ENCODE measurements around the gene DGKB.

DGKB gene

GRCh38 chr7:14258861-14259260 is 643.7 kb downstream of the DGKB start:
- no peak for DNase-seq

GRCh38 chr7:14258441-14258840 is 644.1 kb downstream of the DGKB start:
- DNase-seq = no peak

- no peak for DNase-seq
Measured at GRCh38 chr7:14252458-14252857, 650.1 kb downstream of the DGKB start.

- no peak for DNase-seq
Measured at GRCh38 chr7:14242175-14242574, 660.4 kb downstream of the DGKB start.

GRCh38 chr7:14236834-14237233 is 665.7 kb downstream of the DGKB start:
- DNase-seq = no peak

- no peak for DNase-seq
Measured at GRCh38 chr7:14235056-14235455, 667.5 kb downstream of the DGKB start.

- no peak for DNase-seq
Measured at GRCh38 chr7:14233868-14234369, 668.6 kb downstream of the DGKB start.

GRCh38 chr7:14233076-14233867 is 669.3 kb downstream of the DGKB start:
- no peak for DNase-seq

- no peak for DNase-seq
Measured at GRCh38 chr7:14229047-14229446, 673.5 kb downstream of the DGKB start.

- no peak for DNase-seq
Measured at GRCh38 chr7:14228341-14228740, 674.2 kb downstream of the DGKB start.

- no peak for DNase-seq
Measured at GRCh38 chr7:14226126-14226525, 676.4 kb downstream of the DGKB start.

- DNase-seq = no peak
Measured at GRCh38 chr7:14219125-14219524, 683.4 kb downstream of the DGKB start.

- no peak for DNase-seq
Measured at GRCh38 chr7:14218338-14218737, 684.2 kb downstream of the DGKB start.

GRCh38 chr7:14209896-14210484 is 692.6 kb downstream of the DGKB start:
- no peak for DNase-seq

- no peak for DNase-seq
Measured at GRCh38 chr7:14207711-14208110, 694.8 kb downstream of the DGKB start.

- no peak for DNase-seq
Measured at GRCh38 chr7:14207138-14207537, 695.4 kb downstream of the DGKB start.

- no peak for DNase-seq
Measured at GRCh38 chr7:14206121-14206520, 696.4 kb downstream of the DGKB start.

- DNase-seq = no peak
Measured at GRCh38 chr7:14201353-14201752, 701.2 kb downstream of the DGKB start.

- DNase-seq = no peak
Measured at GRCh38 chr7:14199336-14199735, 703.2 kb downstream of the DGKB start.

- DNase-seq = no peak
Measured at GRCh38 chr7:14197280-14197679, 705.3 kb downstream of the DGKB start.

GRCh38 chr7:14196555-14196954 is 706.0 kb downstream of the DGKB start:
- DNase-seq = no peak

GRCh38 chr7:14195871-14196270 is 706.7 kb downstream of the DGKB start:
- DNase-seq = no peak

GRCh38 chr7:14195079-14195478 is 707.5 kb downstream of the DGKB start:
- DNase-seq = no peak

GRCh38 chr7:14191686-14192098 is 710.9 kb downstream of the DGKB start:
- no peak for DNase-seq

Measured in NCI-H510A (cell line).